Activated CD4-positive, alpha-beta T cell treated with anti-CD3 and anti-CD28 coated beads, Interleukin-2, amount 10 ng/mL, durations not matched to agents 24 days and 14 days (primary cell): ENCODE results near the gene TTC6. TPM values are rescaled to one million over a fixed set of nuclear protein-coding genes. Genes with fewer than 3 reads are reported as not detected.
"Not testable (repeated sequence)": the region's sequence is repeated elsewhere in the genome, so short reads cannot be mapped to it uniquely, and the experiment has no call there.

Experiments used
- DNase-seq: peaks from one replicate; pipeline ENCODE4 v3.0.0; 2022
- H3K27ac Mint-ChIP-seq: one replicate; pipeline ENCODE4 v1.8.0; 2022; ENCODE audit warnings: mild to moderate bottlenecking, mixed read lengths
- H3K27me3 Mint-ChIP-seq: one replicate; pipeline ENCODE4 v1.8.0; 2022; ENCODE audit warnings: mixed read lengths
- H3K36me3 Mint-ChIP-seq: one replicate; pipeline ENCODE4 v1.8.0; 2022; ENCODE audit warnings: low read depth, mild to moderate bottlenecking, mixed read lengths
- H3K4me1 Mint-ChIP-seq: one replicate; pipeline ENCODE4 v1.8.0; 2021; ENCODE audit warnings: mixed read lengths
- H3K4me3 Mint-ChIP-seq: one replicate; pipeline ENCODE4 v1.8.0; 2022; ENCODE audit warnings: mild to moderate bottlenecking, moderate library complexity, mixed read lengths
- H3K9me3 Mint-ChIP-seq: one replicate; pipeline ENCODE4 v1.8.0; 2021; ENCODE audit warnings: mixed read lengths
- intact Hi-C: fragments of 100-400 bp; cut with micrococcal nuclease; formaldehyde crosslinking; loops from one replicate; pipeline ENCODE4 v1.15.1; 2023
- total RNA-seq: library from RNA; stranded (reverse); gene quantifications from 2 replicates; pipeline ENCODE4 v1.2.3, GENCODE V29; 2022

The TTC6 gene
- total RNA-seq: not detected in 2 replicates

DNA sequence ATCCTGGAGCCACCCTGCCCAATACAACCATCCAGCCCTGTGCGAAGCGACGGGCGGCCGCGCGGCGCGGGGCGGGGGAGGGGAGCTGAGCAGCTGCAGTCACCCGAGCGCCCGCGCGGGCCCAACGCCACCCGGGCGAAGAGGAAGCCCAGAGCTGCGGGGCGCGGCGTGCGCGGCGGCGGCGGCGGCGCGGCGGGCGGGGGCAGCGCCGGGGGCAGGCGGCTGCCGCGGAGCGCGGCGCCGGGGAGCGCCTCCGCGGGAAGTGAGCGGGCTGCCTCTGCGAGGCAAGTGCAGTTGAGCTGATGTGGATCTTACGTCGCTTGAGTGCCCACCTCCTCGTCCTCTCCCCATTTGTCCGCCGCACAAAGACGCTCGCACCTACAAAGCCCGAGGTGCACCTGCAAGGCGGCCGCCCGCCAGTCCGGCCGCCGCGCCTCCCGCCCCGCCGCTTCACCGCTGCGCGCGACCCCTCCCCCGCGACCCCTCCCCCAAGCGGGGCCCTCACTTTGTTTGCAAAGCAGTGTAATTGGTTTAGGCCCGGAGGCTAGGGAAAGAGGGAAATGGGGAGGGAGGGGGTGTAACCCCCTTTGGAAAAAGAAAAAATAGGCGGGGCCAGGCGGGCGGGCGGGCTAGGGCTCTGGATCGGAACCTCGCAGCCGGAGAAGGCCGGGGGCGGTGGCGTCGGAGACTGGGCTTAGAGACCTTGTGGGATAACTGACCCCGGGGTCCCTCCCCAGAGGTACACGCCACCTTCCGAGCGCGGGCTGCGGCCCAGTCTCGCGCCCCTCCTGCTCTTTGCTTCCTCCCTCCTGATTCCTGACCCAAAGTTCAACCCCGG lies at the start of gene TTC6, which contains the start of gene FOXA1:
TTC6 (plus strand) TSS at position 659 of the 838 bp plus-strand sequence. CDS start 26,436 bp downstream, outside the sequence.
FOXA1 (minus strand) TSS at position 279 of the 838 bp plus-strand sequence; CDS start at position 2, 277 bp downstream.
- H3K27me3 Mint-ChIP-seq: peaks cover 73% of the 10 kb centered on the region
- H3K9me3 Mint-ChIP-seq: peaks cover 17% of the 10 kb centered on the region
- DNase-seq: no peak
- peaks cover 1% of the 10 kb centered on the region for H3K36me3 Mint-ChIP-seq
- intact Hi-C loops: loop anchor here (5.0 kb wide), 2 partner anchors 1013 to 1073 kb away; partner anchors contain the start of genes NKX2-1 and NKX2-8
- H3K4me3 Mint-ChIP-seq: peak within 1 kb of the TSS; percentile 73
- peaks cover 9% of the 10 kb centered on the region for H3K4me1 Mint-ChIP-seq
- H3K27ac Mint-ChIP-seq: peak within 1 kb of the TSS; percentile 76

DNA sequence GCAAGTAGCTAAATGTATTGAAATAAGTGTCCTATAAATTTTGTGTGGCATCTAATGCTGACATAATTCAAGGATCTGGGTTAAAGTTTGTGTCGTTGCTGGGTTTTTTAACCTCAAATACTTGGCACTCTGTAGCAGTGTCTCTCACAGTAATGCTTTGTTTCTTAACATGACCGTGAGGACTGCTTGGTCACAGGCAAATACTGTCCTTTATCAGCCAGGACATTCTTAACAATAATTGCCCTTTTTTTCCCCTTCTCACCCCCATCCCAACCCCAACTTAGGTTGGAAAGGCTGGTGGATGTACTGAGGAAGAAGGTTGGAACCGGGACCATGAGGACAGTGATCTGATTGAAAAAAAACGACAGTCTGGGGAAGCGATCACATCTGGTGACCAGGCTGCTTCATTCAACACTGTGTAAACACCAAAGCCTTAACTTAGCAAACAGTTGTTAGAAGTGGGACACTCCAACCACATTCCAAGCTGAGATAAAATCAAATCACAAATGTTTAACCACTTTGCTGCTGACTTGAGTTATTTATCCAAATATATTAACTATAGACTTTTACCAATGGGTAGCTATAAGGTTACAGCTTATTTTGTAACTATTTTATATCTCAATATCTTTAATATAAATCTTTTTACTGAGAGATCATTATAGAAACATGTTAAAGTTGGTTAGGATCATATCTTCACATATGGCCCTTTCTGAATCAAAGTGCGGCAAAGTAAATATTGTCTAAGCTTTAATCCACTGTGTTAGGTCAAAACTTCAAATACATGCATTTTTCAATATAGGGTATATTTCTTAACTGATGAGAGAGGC lies 48.6 kb upstream of the TTC6 start:
- no peak overlapping the region for H3K4me3 Mint-ChIP-seq
- H3K27ac Mint-ChIP-seq: no peak overlapping the region
- no peaks in the 10 kb centered on the region for H3K36me3 Mint-ChIP-seq
- H3K9me3 Mint-ChIP-seq: no peaks in the 10 kb centered on the region
- DNase-seq: no peak
- no peaks in the 10 kb centered on the region for H3K4me1 Mint-ChIP-seq
- intact Hi-C loops: no loop called here
- H3K27me3 Mint-ChIP-seq: no peaks in the 10 kb centered on the region

DNA sequence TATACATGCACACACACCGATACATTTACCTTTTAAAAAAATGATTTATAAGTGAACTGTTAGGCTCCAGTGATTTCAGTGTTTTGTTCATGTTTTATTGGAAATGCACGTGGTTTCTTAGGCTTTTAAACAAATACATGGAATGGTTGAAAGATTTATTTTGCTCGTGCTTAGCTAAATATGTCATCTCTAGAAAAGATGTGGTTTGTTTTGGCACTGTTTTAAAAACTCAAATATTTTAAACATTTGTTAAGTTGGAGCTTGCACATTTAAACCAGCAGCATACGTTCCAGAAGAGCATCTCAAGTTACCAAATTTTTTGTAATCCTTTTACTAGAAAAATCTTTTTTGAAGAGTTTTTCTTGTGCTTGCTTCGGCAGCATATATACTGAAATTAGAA lies 44.9 kb upstream of the TTC6 start:
- no peak for DNase-seq
- Mint-ChIP-seq H3K27me3 (no peaks in the 10 kb centered on the region), H3K4me3 (no peak overlapping the region), H3K4me1 (no peaks in the 10 kb centered on the region), H3K27ac (no peak overlapping the region), H3K9me3 (no peaks in the 10 kb centered on the region), H3K36me3 (no peaks in the 10 kb centered on the region)
- intact Hi-C loops: no loop called here

DNA sequence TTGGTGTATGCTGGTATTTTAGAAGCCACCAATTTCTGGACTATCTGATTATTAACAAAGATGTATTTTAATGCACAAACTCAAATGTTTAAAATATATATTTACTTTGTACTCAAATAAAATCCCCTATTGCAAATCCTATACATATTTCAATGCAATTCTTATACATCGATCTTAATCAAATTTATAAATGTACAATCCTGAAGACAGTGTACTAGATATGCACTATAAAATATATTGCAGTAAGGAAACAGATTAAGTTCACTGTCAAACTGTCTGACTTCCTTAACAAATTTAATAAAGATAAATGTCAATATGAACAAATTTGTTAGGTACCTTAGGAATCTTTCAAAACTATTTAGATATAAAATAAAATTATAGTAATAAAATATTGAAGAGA lies 44.3 kb upstream of the TTC6 start:
- H3K27ac Mint-ChIP-seq: no peak overlapping the region
- H3K36me3 Mint-ChIP-seq: no peaks in the 10 kb centered on the region
- no peaks in the 10 kb centered on the region for H3K27me3 Mint-ChIP-seq
- H3K4me1 Mint-ChIP-seq: no peaks in the 10 kb centered on the region
- DNase-seq: no peak
- intact Hi-C loops: no loop called here
- H3K9me3 Mint-ChIP-seq: no peaks in the 10 kb centered on the region
- H3K4me3 Mint-ChIP-seq: no peak overlapping the region

- H3K36me3 Mint-ChIP-seq: no peaks in the 10 kb centered on the region
- H3K4me3 Mint-ChIP-seq: no peak overlapping the region
- no peaks in the 10 kb centered on the region for H3K9me3 Mint-ChIP-seq
- no peak overlapping the region for H3K27ac Mint-ChIP-seq
- intact Hi-C loops: no loop called here
- H3K27me3 Mint-ChIP-seq: no peaks in the 10 kb centered on the region
- no peak for DNase-seq
- no peaks in the 10 kb centered on the region for H3K4me1 Mint-ChIP-seq
Measured at GRCh38 chr14:37553935-37554550, 41.4 kb upstream of the TTC6 start.

- H3K9me3 Mint-ChIP-seq, DNase-seq, H3K4me1 Mint-ChIP-seq, H3K36me3 Mint-ChIP-seq, H3K4me3 Mint-ChIP-seq, H3K27ac Mint-ChIP-seq, H3K27me3 Mint-ChIP-seq, intact Hi-C loops: not testable (repeated sequence)
Measured at GRCh38 chr14:37555596-37555995, 39.8 kb upstream of the TTC6 start.

GRCh38 chr14:37558740-37559139 lies 36.7 kb upstream of the TTC6 start:
- intact Hi-C loops: no loop called here
- Mint-ChIP-seq H3K9me3 (no peaks in the 10 kb centered on the region), H3K27me3 (no peaks in the 10 kb centered on the region), H3K4me3 (no peak overlapping the region), H3K36me3 (no peaks in the 10 kb centered on the region), H3K4me1 (no peaks in the 10 kb centered on the region), H3K27ac (no peak overlapping the region)
- no peak for DNase-seq

DNA sequence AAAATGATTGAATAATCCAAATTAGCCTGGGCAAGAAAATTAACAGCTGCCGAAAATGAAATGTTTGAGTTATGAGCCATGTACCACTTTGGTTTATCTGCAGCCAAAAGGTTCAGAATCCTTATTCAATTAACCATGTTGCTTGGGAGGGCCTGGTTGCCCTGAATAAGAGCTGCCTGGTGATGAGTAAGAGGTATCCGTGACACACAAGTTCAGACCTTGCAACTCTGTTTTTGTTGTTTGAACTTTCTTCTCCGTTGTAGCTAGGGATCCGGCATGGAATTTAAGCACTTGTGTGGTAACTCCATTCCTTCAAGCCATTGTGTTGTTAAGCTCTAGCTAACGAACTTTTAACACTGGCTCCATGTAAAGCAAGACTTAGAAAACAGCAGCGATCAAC lies 36.0 kb upstream of the TTC6 start:
- intact Hi-C loops: no loop called here
- Mint-ChIP-seq H3K27ac (no peak overlapping the region), H3K9me3 (no peaks in the 10 kb centered on the region), H3K4me1 (no peaks in the 10 kb centered on the region), H3K4me3 (no peak overlapping the region), H3K36me3 (no peaks in the 10 kb centered on the region), H3K27me3 (no peaks in the 10 kb centered on the region)
- no peak for DNase-seq

- H3K27ac Mint-ChIP-seq: no peak overlapping the region
Measured at GRCh38 chr14:37563189-37563588, 32.2 kb upstream of the TTC6 start.

DNA sequence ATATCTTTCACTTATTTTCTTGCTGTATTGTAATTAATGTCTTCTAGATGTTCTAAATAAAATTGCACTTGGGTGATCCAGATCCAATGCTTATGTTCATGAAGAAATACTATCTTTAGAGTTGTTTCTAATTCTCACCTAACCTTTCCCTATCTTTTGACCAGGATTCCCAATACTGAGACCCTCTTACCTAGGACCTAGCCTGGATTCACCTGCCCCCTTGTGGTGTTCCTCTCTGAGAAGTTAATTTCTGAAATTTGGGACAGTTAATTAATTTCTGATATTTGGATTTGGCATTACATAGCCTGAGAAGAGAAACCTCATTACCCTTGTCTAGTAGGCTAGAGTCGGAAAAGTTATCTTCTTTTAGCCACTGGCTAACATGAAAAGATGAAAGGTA lies 29.9 kb upstream of the TTC6 start:
- Mint-ChIP-seq H3K36me3 (no peaks in the 10 kb centered on the region), H3K4me3 (no peak overlapping the region), H3K27ac (no peak overlapping the region), H3K9me3 (no peaks in the 10 kb centered on the region), H3K27me3 (no peaks in the 10 kb centered on the region), H3K4me1 (no peaks in the 10 kb centered on the region)
- intact Hi-C loops: no loop called here
- no peak for DNase-seq

More at GRCh38 chr14:37563189-37563588, 32.2 kb upstream of the TTC6 start:
- intact Hi-C loops: no loop called here
- no peaks in the 10 kb centered on the region for H3K27me3 Mint-ChIP-seq
- H3K36me3 Mint-ChIP-seq: no peaks in the 10 kb centered on the region
- no peak for DNase-seq
- H3K9me3 Mint-ChIP-seq: no peaks in the 10 kb centered on the region
- H3K4me1 Mint-ChIP-seq: no peaks in the 10 kb centered on the region
- H3K4me3 Mint-ChIP-seq: no peak overlapping the region

GRCh38 chr14:37566811-37567371 lies 28.5 kb upstream of the TTC6 start:
- no peak overlapping the region for H3K27ac Mint-ChIP-seq
- no peak overlapping the region for H3K4me3 Mint-ChIP-seq
- H3K9me3 Mint-ChIP-seq: no peaks in the 10 kb centered on the region
- no peaks in the 10 kb centered on the region for H3K4me1 Mint-ChIP-seq
- DNase-seq: no peak
- H3K27me3 Mint-ChIP-seq: no peaks in the 10 kb centered on the region
- intact Hi-C loops: no loop called here
- no peaks in the 10 kb centered on the region for H3K36me3 Mint-ChIP-seq

DNA sequence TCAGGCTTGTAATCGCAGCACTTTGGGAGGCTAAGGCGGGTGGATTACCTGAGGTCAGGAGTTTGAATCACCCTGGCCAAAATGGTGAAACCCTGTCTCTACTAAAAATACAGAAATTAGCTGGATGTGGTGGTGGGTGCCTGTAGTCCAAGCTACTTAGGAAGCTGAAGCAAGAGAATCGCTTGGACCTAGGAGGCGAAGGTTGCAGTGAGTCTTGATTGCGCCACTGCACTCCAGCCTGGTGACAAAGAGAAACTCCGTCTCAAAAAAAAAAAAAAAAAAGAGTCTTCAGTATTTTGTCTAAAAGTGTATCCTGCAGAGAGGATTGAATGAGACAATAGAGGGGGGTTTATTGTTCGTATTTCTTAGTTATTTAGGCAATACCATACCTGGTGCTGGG lies 25.7 kb upstream of the TTC6 start:
- H3K27ac Mint-ChIP-seq: no peak overlapping the region
- DNase-seq: no peak
- no peaks in the 10 kb centered on the region for H3K4me1 Mint-ChIP-seq
- H3K9me3 Mint-ChIP-seq: no peaks in the 10 kb centered on the region
- no peaks in the 10 kb centered on the region for H3K36me3 Mint-ChIP-seq
- H3K4me3 Mint-ChIP-seq: no peak overlapping the region
- intact Hi-C loops: no loop called here
- H3K27me3 Mint-ChIP-seq: no peaks in the 10 kb centered on the region

DNA sequence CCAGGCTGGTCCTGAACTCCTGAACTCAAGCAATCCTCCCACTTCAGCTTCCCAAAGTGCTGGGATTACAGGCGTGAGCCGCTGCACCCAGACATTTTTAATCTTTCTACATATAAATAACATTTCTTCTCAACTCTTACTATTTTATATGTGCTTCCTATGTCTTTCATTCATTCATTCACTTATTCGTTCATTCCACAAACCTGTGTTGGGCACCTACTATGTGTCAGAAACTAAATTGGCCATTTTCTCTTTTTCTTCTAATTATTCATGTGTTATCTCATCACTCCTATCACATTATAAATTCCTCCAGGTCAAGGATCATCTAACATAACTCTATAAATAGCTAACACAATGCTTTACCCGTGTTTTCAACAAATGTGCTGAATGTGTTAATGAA lies 24.0 kb upstream of the TTC6 start:
- H3K27ac Mint-ChIP-seq: no peak overlapping the region
- no peak for DNase-seq
- intact Hi-C loops: no loop called here
- no peaks in the 10 kb centered on the region for H3K9me3 Mint-ChIP-seq
- no peaks in the 10 kb centered on the region for H3K4me1 Mint-ChIP-seq
- no peaks in the 10 kb centered on the region for H3K36me3 Mint-ChIP-seq
- H3K27me3 Mint-ChIP-seq: no peaks in the 10 kb centered on the region
- no peak overlapping the region for H3K4me3 Mint-ChIP-seq
